HepG2 (cell line): Measurements from ENCODE around the gene NPC1.

Source experiments
- PHF21A ChIP-seq: sonication (generic); formaldehyde crosslinking; IDR thresholded peaks from 2 replicates; pipeline ENCODE4 v1.5.0; 2020; ENCODE audit warnings: mild to moderate bottlenecking, missing genetic modification reagents
- SUZ12 ChIP-seq: fragments of 150-350 bp; IDR thresholded peaks from 2 replicates; pipeline ENCODE4 v1.6.1; 2014; ENCODE audit warnings: low read depth, low read length

DNA sequence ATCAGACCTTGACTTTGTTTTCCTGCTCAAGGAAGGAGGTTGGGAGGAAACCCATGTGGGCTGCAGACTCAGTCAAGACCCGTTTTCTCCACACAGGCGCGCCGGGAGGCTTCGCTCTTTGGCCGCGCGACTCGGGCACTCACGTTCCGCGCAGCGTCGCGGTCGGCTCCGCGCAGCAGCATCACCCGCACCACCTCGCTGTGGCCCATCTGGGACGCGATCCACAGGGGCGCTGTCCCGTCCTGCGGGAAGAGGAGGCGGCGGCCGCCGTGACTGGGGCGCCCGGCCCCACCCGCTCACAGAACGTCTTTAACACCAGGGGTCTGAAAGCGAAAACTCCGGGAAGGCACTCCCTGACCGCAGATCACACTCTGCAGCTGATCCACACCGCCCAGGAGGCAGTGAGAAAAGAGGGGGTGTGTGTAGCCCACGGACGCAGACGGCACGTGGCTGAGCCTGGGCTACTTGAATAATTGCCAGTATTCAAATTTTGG is 33.1 kb upstream of the NPC1 start:
- TF ChIP-seq PHF21A: no peak
- TF ChIP-seq SUZ12: no peak
